22Rv1 (cell line): ENCODE measurements around the gene GMIP.

Experiments used
- ZFX ChIP-seq: fragments of 450-650 bp; IDR thresholded peaks from 2 replicates; pipeline ENCODE4 v1.6.1; 2017; ENCODE audit warnings: antibody characterized with exemption, borderline replicate concordance
- TF ChIP-seq, protein P1 (sequence below): fragments of 450-650 bp; IDR thresholded peaks from 2 replicates; pipeline ENCODE4 v1.5.1; 2017; ENCODE audit warnings: mild to moderate bottlenecking

DNA sequence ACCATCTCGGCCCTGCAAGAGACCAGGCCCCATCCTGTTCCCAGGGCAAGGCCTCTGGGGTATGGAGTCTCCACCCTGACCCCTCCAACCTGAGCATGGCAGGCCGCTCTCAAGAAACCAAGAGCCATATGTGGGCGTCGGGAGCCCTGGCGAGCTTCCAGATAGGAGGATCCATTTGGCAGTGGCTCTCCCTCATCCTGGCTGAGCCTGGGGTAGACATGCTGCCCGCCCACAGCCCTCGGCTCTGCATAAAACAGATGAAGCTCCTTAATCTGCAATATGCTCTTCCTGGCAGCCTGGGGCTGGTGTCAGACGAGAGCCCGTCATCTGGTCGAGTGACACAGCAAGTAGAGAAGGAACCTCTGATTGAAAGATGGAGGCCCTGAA, 13.9 kb upstream of the GMIP start:
- TF ChIP-seq, protein P1, sequence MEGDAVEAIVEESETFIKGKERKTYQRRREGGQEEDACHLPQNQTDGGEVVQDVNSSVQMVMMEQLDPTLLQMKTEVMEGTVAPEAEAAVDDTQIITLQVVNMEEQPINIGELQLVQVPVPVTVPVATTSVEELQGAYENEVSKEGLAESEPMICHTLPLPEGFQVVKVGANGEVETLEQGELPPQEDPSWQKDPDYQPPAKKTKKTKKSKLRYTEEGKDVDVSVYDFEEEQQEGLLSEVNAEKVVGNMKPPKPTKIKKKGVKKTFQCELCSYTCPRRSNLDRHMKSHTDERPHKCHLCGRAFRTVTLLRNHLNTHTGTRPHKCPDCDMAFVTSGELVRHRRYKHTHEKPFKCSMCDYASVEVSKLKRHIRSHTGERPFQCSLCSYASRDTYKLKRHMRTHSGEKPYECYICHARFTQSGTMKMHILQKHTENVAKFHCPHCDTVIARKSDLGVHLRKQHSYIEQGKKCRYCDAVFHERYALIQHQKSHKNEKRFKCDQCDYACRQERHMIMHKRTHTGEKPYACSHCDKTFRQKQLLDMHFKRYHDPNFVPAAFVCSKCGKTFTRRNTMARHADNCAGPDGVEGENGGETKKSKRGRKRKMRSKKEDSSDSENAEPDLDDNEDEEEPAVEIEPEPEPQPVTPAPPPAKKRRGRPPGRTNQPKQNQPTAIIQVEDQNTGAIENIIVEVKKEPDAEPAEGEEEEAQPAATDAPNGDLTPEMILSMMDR = no peak
- TF ChIP-seq ZFX = no peak
